Effector memory CD4-positive, alpha-beta T cell (primary cell): ENCODE measurements around the gene GADD45A.

ENCODE experiments used
- DNase-seq, 3 donors: peaks; one replicate each; pipeline ENCODE4 v3.0.0-alpha.2; 2020
- H3K27ac ChIP-seq: 2 replicates; pipeline ENCODE4 v1.7.0; 2013; ENCODE audit warnings: mild to moderate bottlenecking, low read length, moderate library complexity; ENCODE audit not compliant: insufficient read depth, poor library complexity, severe bottlenecking
- H3K27me3 ChIP-seq: replicated peaks from 2 replicates; pipeline ENCODE4 v1.7.0; 2013; ENCODE audit warnings: mild to moderate bottlenecking, low read length; ENCODE audit not compliant: insufficient read depth, control insufficient read depth, poor library complexity, severe bottlenecking
- H3K36me3 ChIP-seq: 2 replicates; pipeline ENCODE4 v1.7.0; 2013; ENCODE audit warnings: mild to moderate bottlenecking, low read length, moderate library complexity; ENCODE audit not compliant: control insufficient read depth, insufficient read depth
- H3K4me1 ChIP-seq: 2 replicates; pipeline ENCODE4 v1.7.0; 2013; ENCODE audit warnings: low read length, mild to moderate bottlenecking; ENCODE audit not compliant: control insufficient read depth, insufficient read depth, poor library complexity, severe bottlenecking
- H3K4me3 ChIP-seq: 2 replicates; pipeline ENCODE4 v1.7.0; 2013; ENCODE audit warnings: low read length, low read depth, mild to moderate bottlenecking; ENCODE audit not compliant: insufficient read depth, poor library complexity, severe bottlenecking
- H3K9me3 ChIP-seq: 2 replicates; pipeline ENCODE4 v1.7.0; 2013; ENCODE audit warnings: mild to moderate bottlenecking, low read length, moderate library complexity; ENCODE audit not compliant: control insufficient read depth

Gene GADD45A

GRCh38 chr1:67715819-67716218 is 30.8 kb downstream of the GADD45A start:
- DNase-seq = no peak
- no peaks in the 10 kb centered on the region for H3K36me3 ChIP-seq
- no peaks in the 10 kb centered on the region for H3K4me1 ChIP-seq
- H3K27me3 ChIP-seq = no peaks in the 10 kb centered on the region
- H3K4me3 ChIP-seq = no peak overlapping the region
- H3K9me3 ChIP-seq = no peaks in the 10 kb centered on the region
- no peak overlapping the region for H3K27ac ChIP-seq

GRCh38 chr1:67716800-67717199 is 31.8 kb downstream of the GADD45A start:
- no peak for DNase-seq
- no peak overlapping the region for H3K27ac ChIP-seq
- no peaks in the 10 kb centered on the region for H3K27me3 ChIP-seq
- H3K4me3 ChIP-seq = no peak overlapping the region
- no peaks in the 10 kb centered on the region for H3K9me3 ChIP-seq
- H3K4me1 ChIP-seq = no peaks in the 10 kb centered on the region
- H3K36me3 ChIP-seq = no peaks in the 10 kb centered on the region

GRCh38 chr1:67717876-67718275 is 32.9 kb downstream of the GADD45A start:
- no peak overlapping the region for H3K4me3 ChIP-seq
- no peaks in the 10 kb centered on the region for H3K9me3 ChIP-seq
- no peaks in the 10 kb centered on the region for H3K4me1 ChIP-seq
- H3K36me3 ChIP-seq = no peaks in the 10 kb centered on the region
- DNase-seq = no peak
- no peak overlapping the region for H3K27ac ChIP-seq
- no peaks in the 10 kb centered on the region for H3K27me3 ChIP-seq

GRCh38 chr1:67719329-67720196 is 34.6 kb downstream of the GADD45A start:
- H3K4me1 ChIP-seq = no peaks in the 10 kb centered on the region
- no peak overlapping the region for H3K4me3 ChIP-seq
- DNase-seq = no peak
- no peaks in the 10 kb centered on the region for H3K36me3 ChIP-seq
- no peaks in the 10 kb centered on the region for H3K9me3 ChIP-seq
- no peak overlapping the region for H3K27ac ChIP-seq
- no peaks in the 10 kb centered on the region for H3K27me3 ChIP-seq

- DNase-seq = no peak
- Histone ChIP-seq H3K36me3 (no peaks in the 10 kb centered on the region), H3K4me3 (no peak overlapping the region), H3K9me3 (no peaks in the 10 kb centered on the region), H3K27me3 (no peaks in the 10 kb centered on the region), H3K4me1 (no peaks in the 10 kb centered on the region), H3K27ac (no peak overlapping the region)
Observed at GRCh38 chr1:67721112-67721511, 36.1 kb downstream of the GADD45A start.

GRCh38 chr1:67721650-67722291 is 36.8 kb downstream of the GADD45A start:
- Histone ChIP-seq H3K4me3 (no peak overlapping the region), H3K27ac (no peak overlapping the region), H3K36me3 (no peaks in the 10 kb centered on the region), H3K27me3 (no peaks in the 10 kb centered on the region), H3K9me3 (no peaks in the 10 kb centered on the region), H3K4me1 (no peaks in the 10 kb centered on the region)
- DNase-seq = no peak

- no peaks in the 10 kb centered on the region for H3K9me3 ChIP-seq
- H3K4me3 ChIP-seq = no peak overlapping the region
- no peak overlapping the region for H3K27ac ChIP-seq
- H3K27me3 ChIP-seq = no peaks in the 10 kb centered on the region
- H3K36me3 ChIP-seq = no peaks in the 10 kb centered on the region
- no peaks in the 10 kb centered on the region for H3K4me1 ChIP-seq
- DNase-seq = no peak
Observed at GRCh38 chr1:67722292-67722944, 37.4 kb downstream of the GADD45A start.

- Histone ChIP-seq H3K36me3 (no peaks in the 10 kb centered on the region), H3K27me3 (no peaks in the 10 kb centered on the region), H3K4me1 (no peaks in the 10 kb centered on the region), H3K27ac (no peak overlapping the region), H3K9me3 (no peaks in the 10 kb centered on the region), H3K4me3 (no peak overlapping the region)
- no peak for DNase-seq
Observed at GRCh38 chr1:67723126-67723525, 38.1 kb downstream of the GADD45A start.

GRCh38 chr1:67723620-67724019 is 38.6 kb downstream of the GADD45A start:
- Histone ChIP-seq H3K9me3 (no peaks in the 10 kb centered on the region), H3K27me3 (no peaks in the 10 kb centered on the region), H3K27ac (no peak overlapping the region), H3K4me1 (no peaks in the 10 kb centered on the region), H3K36me3 (no peaks in the 10 kb centered on the region), H3K4me3 (no peak overlapping the region)
- no peak for DNase-seq
